ENCODE data around the gene SUMO1. TPM values are rescaled to one million over a fixed set of nuclear protein-coding genes. Genes with fewer than 3 reads are reported as not detected.

SUMO1 gene
- total RNA-seq, 2 experiments from 2014 or later = 72.1 to 72.9 TPM

- ATAC-seq (ENCODE audit: poor library complexity) (no peak), DNase-seq (peak in 13 of 14 experiments; percentile 10 to 73 (median 35))
- Mint-ChIP-seq H3K4me1 (ENCODE audit: low read depth) (no peaks in the 10 kb centered on the region), H3K36me3 (ENCODE audit: low read depth) (no peaks in the 10 kb centered on the region), H3K4me3 (no peak overlapping the region), H3K27ac (no peak overlapping the region), H3K27me3 (peaks cover 8% of the 10 kb centered on the region), H3K9me3 (no peaks in the 10 kb centered on the region)
- Histone ChIP-seq H3K27ac (ENCODE audit: low read depth in 1 of 2, low read length in 2 of 2) (no peak overlapping the region), H3K4me1 (ENCODE audit: insufficient read depth, low read length) (no peaks in the 10 kb centered on the region), H3K27me3 (ENCODE audit: control insufficient read depth in 1 of 2, insufficient read depth in 2 of 2, low read length in 2 of 2) (no peaks in the 10 kb centered on the region), H3K9me3 (ENCODE audit: control insufficient read depth in 1 of 2, insufficient read depth in 1 of 2, low read length in 2 of 2) (no peaks in the 10 kb centered on the region), H3K4me3 (ENCODE audit: low read length) (no peak overlapping the region), H3K36me3 (ENCODE audit: insufficient read depth, low read length) (no peaks in the 10 kb centered on the region)
- TF ChIP-seq CTCF (IDR thresholded peaks at IDR 0.05) = peak; percentile 87
- ChIA-PET CTCF (interaction anchor here (0.7 to 2.1 kb wide), 5 partner anchors 9 to 320 kb away, joined by 3 to 13 read pairs (median 3); no protein-coding TSS in a partner anchor), POLR2A (interaction anchor here (1.3 kb wide), 1 partner anchor 319 kb away, joined by 3 read pairs; no protein-coding TSS in a partner anchor)
- intact Hi-C loops (cut with DNase I, micrococcal nuclease) = loop anchor here (1.0 to 10.0 kb wide), 9 partner anchors 318 to 1284 kb away; partner anchors contain the start of gene CASP10 (in 1 of the 2)
Observed at GRCh38 chr2:202178346-202178958, 59.9 kb downstream of the SUMO1 start.

- Histone ChIP-seq H3K4me3 (ENCODE audit: low read length) (no peak overlapping the region), H3K9me3 (ENCODE audit: control insufficient read depth in 1 of 2, insufficient read depth in 1 of 2, low read length in 2 of 2) (no peaks in the 10 kb centered on the region), H3K36me3 (ENCODE audit: insufficient read depth, low read length) (no peaks in the 10 kb centered on the region), H3K27me3 (ENCODE audit: control insufficient read depth in 1 of 2, insufficient read depth in 2 of 2, low read length in 2 of 2) (no peaks in the 10 kb centered on the region), H3K4me1 (ENCODE audit: insufficient read depth, low read length) (peaks cover 11% of the 10 kb centered on the region), H3K27ac (ENCODE audit: low read depth in 1 of 2, low read length in 2 of 2) (no peak overlapping the region)
- H3K27me3 Mint-ChIP-seq = peaks cover 18% of the 10 kb centered on the region
- no peak overlapping the region for H3K27ac Mint-ChIP-seq
- no peak for TF ChIP-seq CTCF (IDR thresholded peaks at IDR 0.05)
- no peaks in the 10 kb centered on the region for H3K36me3 Mint-ChIP-seq (ENCODE audit: low read depth)
- intact Hi-C loops (cut with DNase I, micrococcal nuclease) = loop anchor here (10.0 kb wide), 2 partner anchors 1268 to 1278 kb away; no protein-coding TSS in a partner anchor
- ChIA-PET POLR2A (no interaction called here), CTCF (no interaction called here)
- ATAC-seq (ENCODE audit: poor library complexity) = no peak
- H3K4me1 Mint-ChIP-seq (ENCODE audit: low read depth) = peaks cover 19% of the 10 kb centered on the region
- no peak overlapping the region for H3K4me3 Mint-ChIP-seq
- no peaks in the 10 kb centered on the region for H3K9me3 Mint-ChIP-seq
- DNase-seq = peak in 2 of 14 experiments; percentile 31 to 39
Observed at GRCh38 chr2:202172439-202173211, 65.8 kb downstream of the SUMO1 start.

GRCh38 chr2:202171241-202171825, 67.1 kb downstream of the SUMO1 start:
- H3K27me3 Mint-ChIP-seq = peaks cover 18% of the 10 kb centered on the region
- H3K9me3 ChIP-seq (ENCODE audit: control insufficient read depth in 1 of 2, insufficient read depth in 1 of 2, low read length in 2 of 2) = no peaks in the 10 kb centered on the region
- ATAC-seq (ENCODE audit: poor library complexity) = no peak
- POLR2A ChIA-PET = no interaction called here
- intact Hi-C loops (cut with DNase I, micrococcal nuclease) = loop anchor here (10.0 kb wide), 2 partner anchors 1267 to 1277 kb away; no protein-coding TSS in a partner anchor
- H3K36me3 ChIP-seq (ENCODE audit: insufficient read depth, low read length) = no peaks in the 10 kb centered on the region
- CTCF ChIA-PET = no interaction called here
- no peak overlapping the region for H3K27ac Mint-ChIP-seq
- H3K27me3 ChIP-seq (ENCODE audit: control insufficient read depth in 1 of 2, insufficient read depth in 2 of 2, low read length in 2 of 2) = no peaks in the 10 kb centered on the region
- H3K4me1 ChIP-seq (ENCODE audit: insufficient read depth, low read length) = peaks cover 11% of the 10 kb centered on the region
- H3K9me3 Mint-ChIP-seq = no peaks in the 10 kb centered on the region
- TF ChIP-seq CTCF (IDR thresholded peaks at IDR 0.05) = no peak
- H3K27ac ChIP-seq (ENCODE audit: low read depth in 1 of 2, low read length in 2 of 2) = no peak overlapping the region
- H3K4me3 ChIP-seq (ENCODE audit: low read length) = no peak overlapping the region
- no peak for DNase-seq
- no peaks in the 10 kb centered on the region for H3K36me3 Mint-ChIP-seq (ENCODE audit: low read depth)
- H3K4me3 Mint-ChIP-seq = no peak overlapping the region
- peaks cover 19% of the 10 kb centered on the region for H3K4me1 Mint-ChIP-seq (ENCODE audit: low read depth)

Data from CD4-positive, alpha-beta T cell (primary cell).